Smooth muscle cell (in vitro differentiated cells): Measurements from ENCODE around the gene MUC7. TPM values are rescaled to one million over a fixed set of nuclear protein-coding genes. Genes with fewer than 3 reads are reported as not detected.

Experiments
- DNase-seq: peaks from one replicate; lab custom pipeline; 2025; ENCODE audit not compliant: unreplicated experiment; lab: John Stamatoyannopoulos, UW
- H2AFZ ChIP-seq: fragments of 200-600 bp; sonication (generic); 2 replicates; pipeline ENCODE4 v1.6.0; 2016; ENCODE audit warnings: antibody characterized with exemption, low read depth, mild to moderate bottlenecking
- H3F3A ChIP-seq: fragments of 200-600 bp; sonication (generic); 2 replicates; pipeline ENCODE4 v1.6.0; 2017; ENCODE audit warnings: antibody characterized with exemption, low read depth
- H3K27ac ChIP-seq: fragments of 200-600 bp; sonication (generic); 2 replicates; pipeline ENCODE4 v1.5.1; 2016; ENCODE audit warnings: low read depth, mild to moderate bottlenecking
- H3K27me3 ChIP-seq: fragments of 200-600 bp; sonication (generic); 2 replicates; pipeline ENCODE4 v1.6.1; 2016; ENCODE audit warnings: low read depth, mild to moderate bottlenecking
- H3K36me3 ChIP-seq: fragments of 200-600 bp; sonication (generic); 2 replicates; pipeline ENCODE4 v1.5.1; 2016; ENCODE audit warnings: low read depth
- H3K4me1 ChIP-seq: fragments of 200-600 bp; sonication (generic); 2 replicates; pipeline ENCODE4 v1.5.1; 2016; ENCODE audit warnings: low read depth
- H3K4me2 ChIP-seq: fragments of 200-600 bp; sonication (generic); 2 replicates; pipeline ENCODE4 v1.6.0; 2016; ENCODE audit warnings: mild to moderate bottlenecking
- H3K4me3 ChIP-seq: fragments of 200-600 bp; sonication (generic); 2 replicates; pipeline ENCODE4 v1.5.1; 2016; ENCODE audit warnings: mild to moderate bottlenecking
- H3K79me2 ChIP-seq: fragments of 200-600 bp; sonication (generic); 2 replicates; pipeline ENCODE4 v1.6.0; 2016; ENCODE audit warnings: low read depth, mild to moderate bottlenecking
- H3K9ac ChIP-seq: fragments of 200-600 bp; sonication (generic); 2 replicates; pipeline ENCODE4 v1.6.0; 2016; ENCODE audit warnings: low read depth
- H3K9me3 ChIP-seq: fragments of 200-600 bp; sonication (generic); replicated peaks from 2 replicates; pipeline ENCODE4 v1.5.1; 2016; ENCODE audit warnings: low read depth
- H4K20me1 ChIP-seq: fragments of 200-600 bp; sonication (generic); 2 replicates; pipeline ENCODE4 v1.6.0; 2016; ENCODE audit warnings: low read depth
- CTCF ChIP-seq: fragments of 200-600 bp; sonication (generic); IDR thresholded peaks from 2 replicates; pipeline ENCODE4 v1.5.1; 2017; ENCODE audit warnings: borderline replicate concordance, mild to moderate bottlenecking, antibody characterized with exemption; ENCODE audit not compliant: insufficient read depth, poor library complexity, severe bottlenecking
- WGBS: methylation state at CpG from one replicate; pipeline ENCODE4 v1.1.7; 2016; ENCODE audit warnings: low lambda C conversion rate; 5-methylcytosine and 5-hydroxymethylcytosine counted together
- polyA plus RNA-seq: library from polyadenylated mRNA; unstranded; fragments of >200 nt; fragmentation: Nextera tagmentation; extraction: Ambion mirVana; gene quantifications from 2 replicates; pipeline ENCODE4 v1.2.1, GENCODE V29; 2016
- total RNA-seq: library from RNA; depleted of rRNA; stranded (reverse); fragments of >200 nt; gene quantifications from 2 replicates; pipeline ENCODE4 v1.2.3, GENCODE V29; 2014

Gene MUC7
- total RNA-seq (not detected in 2 replicates), polyA plus RNA-seq (not detected in 2 replicates)

- Histone ChIP-seq H3K4me3 (no peak within 1 kb of the TSS), H3K36me3 (no peaks in the 10 kb centered on the region), H3K9me3 (no peaks in the 10 kb centered on the region), H3K4me1 (no peaks in the 10 kb centered on the region), H3K27ac (no peak within 1 kb of the TSS), H3K9ac (no peak within 1 kb of the TSS), H4K20me1 (no peaks in the 10 kb centered on the region), H2AFZ (no peak within 1 kb of the TSS), H3K79me2 (no peaks in the 10 kb centered on the region), H3F3A (no peaks in the 10 kb centered on the region), H3K27me3 (no peaks in the 10 kb centered on the region), H3K4me2 (no peak within 1 kb of the TSS)
- WGBS, result 87% methylated on average over 4 of the region's 4 CpGs
- TF ChIP-seq CTCF, result no peak
- DNase-seq, result no peak
Measured at GRCh38 chr4:70471897-70472296, at the start of gene MUC7. MUC7 (plus strand) TSS chr4:70472197; CDS start chr4:70474022, 1,825 bp downstream.

GRCh38 chr4:70425306-70425705 is 46.7 kb upstream of the MUC7 start:
- no peak for TF ChIP-seq CTCF
- Histone ChIP-seq H3F3A (no peaks in the 10 kb centered on the region), H3K4me2 (no peak overlapping the region), H3K9ac (no peak overlapping the region), H3K9me3 (no peaks in the 10 kb centered on the region), H2AFZ (no peak overlapping the region), H3K27ac (no peak overlapping the region), H3K27me3 (no peaks in the 10 kb centered on the region), H3K36me3 (no peaks in the 10 kb centered on the region), H3K4me3 (no peak overlapping the region), H3K79me2 (no peaks in the 10 kb centered on the region), H3K4me1 (no peaks in the 10 kb centered on the region), H4K20me1 (no peaks in the 10 kb centered on the region)
- DNase-seq, result no peak
- 96% methylated on average over 1 of the region's 1 CpG for WGBS

- Histone ChIP-seq H3K4me1 (no peaks in the 10 kb centered on the region), H2AFZ (no peak overlapping the region), H3K4me3 (no peak overlapping the region), H3K79me2 (no peaks in the 10 kb centered on the region), H3K36me3 (no peaks in the 10 kb centered on the region), H3K9ac (no peak overlapping the region), H3K4me2 (no peak overlapping the region), H3F3A (no peaks in the 10 kb centered on the region), H3K27ac (no peak overlapping the region), H4K20me1 (no peaks in the 10 kb centered on the region), H3K27me3 (no peaks in the 10 kb centered on the region), H3K9me3 (no peaks in the 10 kb centered on the region)
- no peak for TF ChIP-seq CTCF
- DNase-seq, result no peak
Measured at GRCh38 chr4:70426789-70427188, 45.2 kb upstream of the MUC7 start.

GRCh38 chr4:70437197-70437596 is 34.8 kb upstream of the MUC7 start:
- TF ChIP-seq CTCF, result no peak
- H3K9ac ChIP-seq, result no peak overlapping the region
- H4K20me1 ChIP-seq, result no peaks in the 10 kb centered on the region
- no peaks in the 10 kb centered on the region for H3F3A ChIP-seq
- DNase-seq, result no peak
- H3K4me1 ChIP-seq, result no peaks in the 10 kb centered on the region
- H3K36me3 ChIP-seq, result no peaks in the 10 kb centered on the region
- no peak overlapping the region for H3K27ac ChIP-seq
- H2AFZ ChIP-seq, result no peak overlapping the region
- 46% methylated on average over 7 of the region's 7 CpGs for WGBS
- no peak overlapping the region for H3K4me3 ChIP-seq
- no peak overlapping the region for H3K4me2 ChIP-seq
- no peaks in the 10 kb centered on the region for H3K9me3 ChIP-seq
- H3K79me2 ChIP-seq, result no peaks in the 10 kb centered on the region
- H3K27me3 ChIP-seq, result no peaks in the 10 kb centered on the region
